HepG2 (cell line): Measurements from ENCODE around the gene ALG9. TPM values are rescaled to one million over a fixed set of nuclear protein-coding genes. Genes with fewer than 3 reads are reported as not detected.

Experiments
- KLF11 ChIP-seq: IDR thresholded peaks from 2 replicates; pipeline ENCODE4 v1.6.1; 2016; ENCODE audit warnings: missing compliant biosample characterization
- KLF6 ChIP-seq: IDR thresholded peaks from 2 replicates; pipeline ENCODE4 v1.8.0; 2016; ENCODE audit warnings: missing biosample characterization, missing genetic modification reagents
- MTA3 ChIP-seq: sonication (generic); formaldehyde crosslinking; IDR thresholded peaks from 2 replicates; pipeline ENCODE4 v1.4.0; 2020; ENCODE audit warnings: missing genetic modification reagents
- MTF2 ChIP-seq: sonication (generic); formaldehyde crosslinking; IDR thresholded peaks from 2 replicates; pipeline ENCODE4 v1.5.0; 2020; ENCODE audit warnings: missing genetic modification reagents, borderline replicate concordance
- NR3C1 ChIP-seq: sonication (generic); formaldehyde crosslinking; IDR thresholded peaks from 2 replicates; pipeline ENCODE4 v1.4.0; 2020; ENCODE audit warnings: missing genetic modification reagents
- SMC3 ChIP-seq: IDR thresholded peaks from 2 replicates; pipeline ENCODE4 v1.6.1; 2011; ENCODE audit warnings: low read length, improper control_type of control experiment
- ZNF160 ChIP-seq: sonication (generic); formaldehyde crosslinking; IDR thresholded peaks from 2 replicates; pipeline ENCODE4 v1.8.0; 2022; ENCODE audit warnings: mild to moderate bottlenecking, inconsistent platforms, missing genetic modification reagents
- ZNF543 ChIP-seq: sonication (generic); formaldehyde crosslinking; IDR thresholded peaks from 2 replicates; pipeline ENCODE4 v1.4.0; 2020; ENCODE audit warnings: mild to moderate bottlenecking, missing genetic modification reagents
- ZNF562 ChIP-seq: sonication (generic); formaldehyde crosslinking; IDR thresholded peaks from 2 replicates; pipeline ENCODE4 v1.8.0; 2022; ENCODE audit warnings: missing genetic modification reagents, borderline replicate concordance
- ZNF772 ChIP-seq: sonication (generic); formaldehyde crosslinking; IDR thresholded peaks from 2 replicates; pipeline ENCODE4 v1.5.0; 2020; ENCODE audit warnings: mild to moderate bottlenecking, missing genetic modification reagents
- ZNF850 ChIP-seq: sonication (generic); formaldehyde crosslinking; conservative IDR thresholded peaks from 2 replicates; pipeline ENCODE4 v1.9.0; 2021; ENCODE audit warnings: mild to moderate bottlenecking, missing genetic modification reagents
- polyA plus RNA-seq, 8 experiments: library from polyadenylated mRNA; depleted of rRNA in 3 of 8; stranded (reverse) in 7 of 8; unstranded in 1 of 8; fragments of >200 nt; fragmentation: Illumina TruSeq in 4 of 8; extraction: Trizol in 4 of 8; gene quantifications; 2 replicates each; pipeline versions ENCODE4 v1.2.1 to v1.2.3, GENCODE V29; 2011 to 2016; ENCODE audit warnings: low read depth in 4 of 8, missing spikeins in 1 of 8, mixed read lengths in 1 of 8; ENCODE audit not compliant: insufficient read depth in 1 of 8
- total RNA-seq, 5 experiments: library from RNA; depleted of rRNA; stranded (reverse); fragments of >200 nt; fragmentation: Illumina TruSeq; extraction: Trizol; gene quantifications; 2 replicates each; pipeline ENCODE4 v1.2.3, GENCODE V29; 2016; ENCODE audit warnings: low read depth in 1 of 5
- TF ChIP-seq, protein P1 (sequence below): sonication (generic); formaldehyde crosslinking; IDR thresholded peaks from 2 replicates; pipeline ENCODE4 v1.5.0; 2020; ENCODE audit warnings: mild to moderate bottlenecking, missing genetic modification reagents
- TF ChIP-seq, protein P2 (sequence below): sonication (generic); formaldehyde crosslinking; IDR thresholded peaks from 2 replicates; pipeline ENCODE4 v1.8.0; 2022; ENCODE audit warnings: mild to moderate bottlenecking, missing genetic modification reagents
- TF ChIP-seq, protein P3 (sequence below): IDR thresholded peaks from 2 replicates; pipeline ENCODE4 v1.6.1; 2016
- TF ChIP-seq, protein P4 (sequence below): sonication (generic); formaldehyde crosslinking; IDR thresholded peaks from 2 replicates; pipeline ENCODE4 v1.4.0; 2020; ENCODE audit warnings: missing genetic modification reagents
- TF ChIP-seq, protein P5 (sequence below): sonication (generic); formaldehyde crosslinking; IDR thresholded peaks from 2 replicates; pipeline ENCODE4 v1.4.0; 2020; ENCODE audit warnings: missing genetic modification reagents
- TF ChIP-seq, protein P6 (sequence below): sonication (generic); formaldehyde crosslinking; IDR thresholded peaks from 2 replicates; pipeline ENCODE4 v1.8.1; 2022; ENCODE audit warnings: mild to moderate bottlenecking, missing genetic modification reagents
- TF ChIP-seq, protein P7 (sequence below): IDR thresholded peaks from 2 replicates; pipeline ENCODE4 v1.6.1; 2016
- TF ChIP-seq, protein P8 (sequence below): sonication (generic); formaldehyde crosslinking; IDR thresholded peaks from 2 replicates; pipeline ENCODE4 v1.4.0; 2020; ENCODE audit warnings: missing genetic modification reagents, mild to moderate bottlenecking, borderline replicate concordance

Gene ALG9
- total and polyA plus RNA-seq, 2 of the 13 experiments (the other 11 are each of a cell fraction or from before 2014, with no cell fraction given) = 39.4 to 40.6 TPM

DNA sequence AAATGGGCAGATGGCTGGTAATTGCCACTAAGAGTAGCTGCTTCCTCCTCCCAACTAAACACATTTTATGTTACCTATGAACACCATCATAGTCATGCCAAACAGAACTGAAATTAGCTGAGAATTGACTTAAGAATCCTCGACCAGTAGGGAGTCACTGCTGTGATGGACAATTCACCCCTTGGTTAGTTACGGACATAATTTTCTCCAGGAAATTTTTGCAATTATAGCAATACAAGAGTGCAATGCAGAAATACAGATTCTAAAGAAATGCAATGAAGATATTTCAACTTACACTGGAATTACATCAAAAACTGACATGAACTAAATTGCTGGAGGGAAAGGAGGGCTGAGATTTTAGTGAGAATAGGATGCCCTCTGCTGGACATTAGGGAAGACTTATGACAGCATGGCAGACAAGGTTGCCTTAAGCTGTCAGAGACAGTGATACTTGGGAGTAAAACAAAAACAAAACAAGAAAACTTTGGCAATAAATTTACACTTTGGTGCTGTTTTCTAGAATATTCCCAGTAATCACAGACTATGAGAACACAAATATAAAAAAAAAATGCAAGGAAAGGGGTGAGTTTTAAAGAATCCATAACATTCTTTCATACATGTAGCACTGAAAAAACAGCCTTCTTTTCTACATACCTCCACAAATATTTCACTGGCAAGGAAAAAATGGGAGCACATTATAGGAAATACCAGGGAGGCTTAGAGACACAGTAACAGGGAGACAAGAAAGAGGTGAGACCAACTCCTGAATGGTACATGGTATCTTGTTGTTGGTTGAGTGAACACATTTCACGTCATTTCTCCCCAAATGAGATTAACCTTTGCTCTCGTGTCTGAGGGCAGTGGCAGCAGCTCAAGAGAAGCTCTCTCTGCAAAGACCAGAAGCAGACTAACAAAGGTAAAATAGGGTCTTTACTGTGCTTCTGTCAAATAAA, 94.0 kb downstream of the ALG9 start (continued):
- TF ChIP-seq, protein P1, sequence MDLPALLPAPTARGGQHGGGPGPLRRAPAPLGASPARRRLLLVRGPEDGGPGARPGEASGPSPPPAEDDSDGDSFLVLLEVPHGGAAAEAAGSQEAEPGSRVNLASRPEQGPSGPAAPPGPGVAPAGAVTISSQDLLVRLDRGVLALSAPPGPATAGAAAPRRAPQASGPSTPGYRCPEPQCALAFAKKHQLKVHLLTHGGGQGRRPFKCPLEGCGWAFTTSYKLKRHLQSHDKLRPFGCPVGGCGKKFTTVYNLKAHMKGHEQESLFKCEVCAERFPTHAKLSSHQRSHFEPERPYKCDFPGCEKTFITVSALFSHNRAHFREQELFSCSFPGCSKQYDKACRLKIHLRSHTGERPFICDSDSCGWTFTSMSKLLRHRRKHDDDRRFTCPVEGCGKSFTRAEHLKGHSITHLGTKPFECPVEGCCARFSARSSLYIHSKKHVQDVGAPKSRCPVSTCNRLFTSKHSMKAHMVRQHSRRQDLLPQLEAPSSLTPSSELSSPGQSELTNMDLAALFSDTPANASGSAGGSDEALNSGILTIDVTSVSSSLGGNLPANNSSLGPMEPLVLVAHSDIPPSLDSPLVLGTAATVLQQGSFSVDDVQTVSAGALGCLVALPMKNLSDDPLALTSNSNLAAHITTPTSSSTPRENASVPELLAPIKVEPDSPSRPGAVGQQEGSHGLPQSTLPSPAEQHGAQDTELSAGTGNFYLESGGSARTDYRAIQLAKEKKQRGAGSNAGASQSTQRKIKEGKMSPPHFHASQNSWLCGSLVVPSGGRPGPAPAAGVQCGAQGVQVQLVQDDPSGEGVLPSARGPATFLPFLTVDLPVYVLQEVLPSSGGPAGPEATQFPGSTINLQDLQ (CRISPR knock-in tag) = no peak
- TF ChIP-seq MTF2 (CRISPR knock-in tag) = no peak
- no peak for TF ChIP-seq ZNF850 (CRISPR knock-in tag)
- TF ChIP-seq ZNF772 (CRISPR knock-in tag) = no peak
- TF ChIP-seq ZNF160 = no peak
- TF ChIP-seq MTA3 = no peak
- TF ChIP-seq, protein P2, sequence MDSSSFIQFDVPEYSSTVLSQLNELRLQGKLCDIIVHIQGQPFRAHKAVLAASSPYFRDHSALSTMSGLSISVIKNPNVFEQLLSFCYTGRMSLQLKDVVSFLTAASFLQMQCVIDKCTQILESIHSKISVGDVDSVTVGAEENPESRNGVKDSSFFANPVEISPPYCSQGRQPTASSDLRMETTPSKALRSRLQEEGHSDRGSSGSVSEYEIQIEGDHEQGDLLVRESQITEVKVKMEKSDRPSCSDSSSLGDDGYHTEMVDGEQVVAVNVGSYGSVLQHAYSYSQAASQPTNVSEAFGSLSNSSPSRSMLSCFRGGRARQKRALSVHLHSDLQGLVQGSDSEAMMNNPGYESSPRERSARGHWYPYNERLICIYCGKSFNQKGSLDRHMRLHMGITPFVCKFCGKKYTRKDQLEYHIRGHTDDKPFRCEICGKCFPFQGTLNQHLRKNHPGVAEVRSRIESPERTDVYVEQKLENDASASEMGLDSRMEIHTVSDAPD = no peak
- TF ChIP-seq, protein P3, sequence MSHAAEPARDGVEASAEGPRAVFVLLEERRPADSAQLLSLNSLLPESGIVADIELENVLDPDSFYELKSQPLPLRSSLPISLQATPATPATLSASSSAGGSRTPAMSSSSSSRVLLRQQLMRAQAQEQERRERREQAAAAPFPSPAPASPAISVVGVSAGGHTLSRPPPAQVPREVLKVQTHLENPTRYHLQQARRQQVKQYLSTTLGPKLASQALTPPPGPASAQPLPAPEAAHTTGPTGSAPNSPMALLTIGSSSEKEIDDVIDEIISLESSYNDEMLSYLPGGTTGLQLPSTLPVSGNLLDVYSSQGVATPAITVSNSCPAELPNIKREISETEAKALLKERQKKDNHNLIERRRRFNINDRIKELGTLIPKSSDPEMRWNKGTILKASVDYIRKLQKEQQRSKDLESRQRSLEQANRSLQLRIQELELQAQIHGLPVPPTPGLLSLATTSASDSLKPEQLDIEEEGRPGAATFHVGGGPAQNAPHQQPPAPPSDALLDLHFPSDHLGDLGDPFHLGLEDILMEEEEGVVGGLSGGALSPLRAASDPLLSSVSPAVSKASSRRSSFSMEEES = no peak
- TF ChIP-seq, protein P4, sequence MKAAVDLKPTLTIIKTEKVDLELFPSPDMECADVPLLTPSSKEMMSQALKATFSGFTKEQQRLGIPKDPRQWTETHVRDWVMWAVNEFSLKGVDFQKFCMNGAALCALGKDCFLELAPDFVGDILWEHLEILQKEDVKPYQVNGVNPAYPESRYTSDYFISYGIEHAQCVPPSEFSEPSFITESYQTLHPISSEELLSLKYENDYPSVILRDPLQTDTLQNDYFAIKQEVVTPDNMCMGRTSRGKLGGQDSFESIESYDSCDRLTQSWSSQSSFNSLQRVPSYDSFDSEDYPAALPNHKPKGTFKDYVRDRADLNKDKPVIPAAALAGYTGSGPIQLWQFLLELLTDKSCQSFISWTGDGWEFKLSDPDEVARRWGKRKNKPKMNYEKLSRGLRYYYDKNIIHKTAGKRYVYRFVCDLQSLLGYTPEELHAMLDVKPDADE (CRISPR knock-in tag) = no peak
- no peak for TF ChIP-seq KLF6
- peak; percentile 85 for TF ChIP-seq SMC3
- TF ChIP-seq KLF11 (CRISPR knock-in tag) = no peak
- TF ChIP-seq, protein P5, sequence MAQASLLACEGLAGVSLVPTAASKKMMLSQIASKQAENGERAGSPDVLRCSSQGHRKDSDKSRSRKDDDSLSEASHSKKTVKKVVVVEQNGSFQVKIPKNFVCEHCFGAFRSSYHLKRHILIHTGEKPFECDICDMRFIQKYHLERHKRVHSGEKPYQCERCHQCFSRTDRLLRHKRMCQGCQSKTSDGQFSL = no peak
- no peak for TF ChIP-seq NR3C1
- no peak for TF ChIP-seq ZNF562 (CRISPR knock-in tag)
- TF ChIP-seq, protein P6, sequence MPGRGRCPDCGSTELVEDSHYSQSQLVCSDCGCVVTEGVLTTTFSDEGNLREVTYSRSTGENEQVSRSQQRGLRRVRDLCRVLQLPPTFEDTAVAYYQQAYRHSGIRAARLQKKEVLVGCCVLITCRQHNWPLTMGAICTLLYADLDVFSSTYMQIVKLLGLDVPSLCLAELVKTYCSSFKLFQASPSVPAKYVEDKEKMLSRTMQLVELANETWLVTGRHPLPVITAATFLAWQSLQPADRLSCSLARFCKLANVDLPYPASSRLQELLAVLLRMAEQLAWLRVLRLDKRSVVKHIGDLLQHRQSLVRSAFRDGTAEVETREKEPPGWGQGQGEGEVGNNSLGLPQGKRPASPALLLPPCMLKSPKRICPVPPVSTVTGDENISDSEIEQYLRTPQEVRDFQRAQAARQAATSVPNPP (CRISPR knock-in tag) = no peak
- TF ChIP-seq, protein P7, sequence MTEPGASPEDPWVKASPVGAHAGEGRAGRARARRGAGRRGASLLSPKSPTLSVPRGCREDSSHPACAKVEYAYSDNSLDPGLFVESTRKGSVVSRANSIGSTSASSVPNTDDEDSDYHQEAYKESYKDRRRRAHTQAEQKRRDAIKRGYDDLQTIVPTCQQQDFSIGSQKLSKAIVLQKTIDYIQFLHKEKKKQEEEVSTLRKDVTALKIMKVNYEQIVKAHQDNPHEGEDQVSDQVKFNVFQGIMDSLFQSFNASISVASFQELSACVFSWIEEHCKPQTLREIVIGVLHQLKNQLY (CRISPR knock-in tag) = no peak
- TF ChIP-seq ZNF543 = no peak
- TF ChIP-seq, protein P8, sequence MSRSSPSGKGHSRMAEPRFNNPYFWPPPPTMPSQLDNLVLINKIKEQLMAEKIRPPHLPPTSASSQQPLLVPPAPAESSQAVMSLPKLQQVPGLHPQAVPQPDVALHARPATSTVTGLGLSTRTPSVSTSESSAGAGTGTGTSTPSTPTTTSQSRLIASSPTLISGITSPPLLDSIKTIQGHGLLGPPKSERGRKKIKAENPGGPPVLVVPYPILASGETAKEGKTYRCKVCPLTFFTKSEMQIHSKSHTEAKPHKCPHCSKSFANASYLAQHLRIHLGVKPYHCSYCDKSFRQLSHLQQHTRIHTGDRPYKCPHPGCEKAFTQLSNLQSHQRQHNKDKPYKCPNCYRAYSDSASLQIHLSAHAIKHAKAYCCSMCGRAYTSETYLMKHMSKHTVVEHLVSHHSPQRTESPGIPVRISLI (CRISPR knock-in tag) = no peak; the same call in 1 of the 2 replicates
